ENCODE results near the gene LDB3.

The LDB3 gene

DNA sequence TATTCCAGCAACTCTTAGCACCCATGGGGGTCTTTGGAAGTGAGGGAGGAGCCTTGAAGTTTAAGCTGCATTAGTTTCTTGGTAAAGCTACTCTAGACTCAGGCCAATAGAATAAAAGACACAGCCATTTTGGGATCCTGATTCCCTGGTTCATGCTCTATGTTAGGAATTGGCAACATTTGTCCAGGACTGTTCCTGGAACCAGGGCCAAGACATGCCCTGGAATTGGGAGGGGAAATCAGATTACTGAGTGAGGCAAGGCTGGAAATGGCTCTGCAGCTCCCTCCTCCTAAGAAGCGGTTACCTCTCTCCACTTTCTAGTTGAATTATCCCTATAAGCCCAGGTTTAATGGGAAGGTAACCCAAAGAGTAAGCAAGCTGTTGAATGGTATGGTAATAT is 73.9 kb downstream of the LDB3 start:
- DNase-seq, result no peak

- DNase-seq, result no peak
Observed at GRCh38 chr10:86744067-86744725, 75.9 kb downstream of the LDB3 start.

GRCh38 chr10:86747796-86748581 is 79.7 kb downstream of the LDB3 start:
- no peak for DNase-seq

- no peak for DNase-seq
Observed at GRCh38 chr10:86749854-86750253, 81.5 kb downstream of the LDB3 start.

DNA sequence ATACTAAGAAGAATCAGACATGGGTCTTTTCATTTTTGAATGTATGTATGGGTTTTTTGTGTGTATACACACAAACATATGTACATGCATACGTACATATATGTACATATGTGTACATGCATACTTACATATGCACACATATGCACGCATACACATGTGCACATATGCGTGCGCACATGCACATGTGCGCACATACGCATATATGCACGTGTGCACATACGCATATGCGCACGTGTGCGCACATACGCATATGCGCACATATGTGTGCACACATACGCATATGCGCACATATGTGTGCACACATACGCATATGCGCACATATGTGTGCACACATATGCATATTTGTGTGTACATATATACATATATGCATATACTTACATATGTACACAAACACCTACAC is 83.2 kb downstream of the LDB3 start:
- no peak for DNase-seq

- DNase-seq, result no peak
Observed at GRCh38 chr10:86752311-86752710, 84.0 kb downstream of the LDB3 start.

- DNase-seq, result no peak
Observed at GRCh38 chr10:86753051-86753450, 84.7 kb downstream of the LDB3 start.

DNA sequence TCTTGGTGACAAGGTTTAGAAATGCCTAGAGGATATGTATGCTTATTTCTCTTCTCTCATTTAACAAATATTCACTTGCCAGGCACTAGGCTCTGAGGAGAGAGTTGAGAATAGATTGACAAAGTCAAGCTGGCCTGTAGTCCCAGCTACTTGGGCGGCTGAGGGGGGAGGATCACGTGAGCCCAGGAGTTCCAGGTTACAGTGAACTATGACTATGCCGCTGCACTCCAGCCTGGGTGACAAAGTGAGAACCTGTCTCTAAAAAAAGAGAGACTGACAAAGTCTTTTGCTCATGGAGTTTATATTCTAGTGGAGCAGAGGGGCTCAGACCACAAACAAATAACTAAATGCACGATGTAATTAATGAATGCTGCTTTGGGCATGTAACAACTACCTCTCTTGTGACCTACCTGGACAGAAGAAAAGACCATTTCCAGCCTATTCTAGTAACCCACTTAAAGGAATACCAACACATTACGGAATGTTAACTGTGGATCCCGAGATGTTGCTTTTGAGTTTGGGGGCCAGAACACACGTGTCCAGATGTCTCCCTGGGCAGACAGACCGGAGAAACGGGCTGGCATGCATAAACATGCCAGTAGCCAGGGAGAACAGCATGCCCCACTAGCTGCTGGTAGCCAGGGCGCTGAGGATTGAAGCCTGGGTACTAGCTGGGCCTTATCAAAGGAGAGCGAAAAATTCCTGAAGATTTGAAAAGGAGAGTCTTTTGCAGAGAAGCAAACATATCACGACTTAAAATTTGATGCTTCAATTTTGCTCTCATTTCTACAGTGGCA is 85.5 kb downstream of the LDB3 start:
- DNase-seq, result no peak

GRCh38 chr10:86755454-86755739 is 87.1 kb downstream of the LDB3 start:
- DNase-seq, result no peak

DNA sequence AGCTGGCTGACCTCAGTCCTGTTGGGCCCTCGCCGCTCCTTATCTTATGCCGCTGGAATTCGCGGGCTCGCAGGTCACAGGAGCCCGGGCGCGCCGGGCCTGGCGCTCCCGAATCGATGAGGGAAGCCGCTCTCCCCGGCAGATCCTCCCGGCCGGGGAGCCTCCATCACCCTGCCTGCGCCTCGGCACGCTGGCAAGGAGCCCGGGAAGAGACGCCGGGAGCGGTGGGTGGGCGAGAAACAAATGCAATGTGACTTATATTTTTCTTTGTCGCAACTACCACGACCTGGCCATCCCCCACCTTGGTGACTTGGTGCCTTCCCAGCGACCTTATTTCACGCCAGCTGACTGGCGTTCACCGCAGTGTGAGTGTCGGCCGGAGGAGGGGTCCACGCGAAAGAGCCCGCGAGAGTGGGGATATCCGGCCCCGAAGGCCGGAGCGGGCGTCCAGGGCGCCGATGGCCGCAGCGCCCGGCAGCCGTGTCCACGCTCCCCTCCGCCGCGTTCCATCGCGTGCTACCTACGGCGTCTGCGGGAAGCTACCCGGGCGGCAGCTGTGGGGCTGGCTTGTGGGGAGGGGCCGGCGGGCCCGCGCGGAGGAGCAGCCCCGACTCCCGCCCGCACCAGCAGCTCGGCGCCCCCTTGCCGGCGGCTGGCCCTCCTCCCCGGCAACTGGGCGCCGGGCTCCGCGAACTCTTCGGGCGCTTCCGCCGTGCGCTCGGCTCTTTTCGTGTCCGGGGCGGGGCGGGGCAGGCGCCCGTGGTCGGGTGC is 87.6 kb downstream of the LDB3 start:
- DNase-seq, result no peak

- DNase-seq, result peak; percentile 25
Observed at GRCh38 chr10:86756511-86757112, 88.3 kb downstream of the LDB3 start, which contains the start of gene BMPR1A. TSS of gene BMPR1A (plus strand) at chr10:86756619. CDS start at chr10:86876019, 119,400 bp downstream.

GRCh38 chr10:86757113-86757972 is 89.0 kb downstream of the LDB3 start:
- no peak for DNase-seq

DNA sequence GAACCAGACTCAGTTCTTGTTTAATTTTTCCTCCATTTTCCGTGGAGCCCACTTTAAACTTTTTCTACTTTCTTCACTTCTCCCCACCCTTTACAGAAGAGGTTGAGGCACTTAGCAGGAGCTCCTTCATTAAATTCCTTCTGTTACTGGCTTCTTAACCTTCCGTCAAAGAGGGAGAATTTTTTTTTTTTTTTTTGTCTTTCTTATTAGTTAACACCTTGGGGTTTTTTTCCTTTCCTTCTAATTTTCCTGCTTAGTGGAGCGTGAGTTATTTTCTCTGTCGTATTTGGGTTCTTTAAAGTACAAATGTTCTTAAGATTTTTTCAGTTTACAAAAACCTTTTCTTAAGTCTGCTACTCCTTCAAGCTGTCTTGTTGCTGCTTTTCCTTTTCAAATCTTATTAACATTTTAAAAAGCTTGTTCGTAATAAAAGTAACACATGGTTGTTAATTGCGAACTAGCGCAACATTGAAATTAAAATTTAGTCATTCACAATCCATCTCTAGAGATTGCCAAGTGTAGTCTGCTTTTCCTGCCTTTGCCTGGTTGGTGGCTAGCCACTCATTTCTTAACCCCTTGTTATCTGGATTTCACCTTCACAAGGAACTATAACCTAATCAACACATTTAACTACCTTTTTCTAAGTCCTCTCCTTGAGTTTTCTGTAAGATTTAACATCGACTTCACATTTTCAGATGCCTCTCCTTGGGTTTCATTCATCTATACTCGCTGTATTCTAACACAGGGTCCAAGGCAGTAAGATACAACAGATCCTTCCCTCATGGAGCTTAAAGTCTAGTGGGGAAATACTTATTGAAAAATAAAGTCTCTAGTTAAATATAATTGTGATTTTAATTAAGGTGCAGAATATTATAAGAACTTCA is 90.1 kb downstream of the LDB3 start:
- no peak for DNase-seq

DNA sequence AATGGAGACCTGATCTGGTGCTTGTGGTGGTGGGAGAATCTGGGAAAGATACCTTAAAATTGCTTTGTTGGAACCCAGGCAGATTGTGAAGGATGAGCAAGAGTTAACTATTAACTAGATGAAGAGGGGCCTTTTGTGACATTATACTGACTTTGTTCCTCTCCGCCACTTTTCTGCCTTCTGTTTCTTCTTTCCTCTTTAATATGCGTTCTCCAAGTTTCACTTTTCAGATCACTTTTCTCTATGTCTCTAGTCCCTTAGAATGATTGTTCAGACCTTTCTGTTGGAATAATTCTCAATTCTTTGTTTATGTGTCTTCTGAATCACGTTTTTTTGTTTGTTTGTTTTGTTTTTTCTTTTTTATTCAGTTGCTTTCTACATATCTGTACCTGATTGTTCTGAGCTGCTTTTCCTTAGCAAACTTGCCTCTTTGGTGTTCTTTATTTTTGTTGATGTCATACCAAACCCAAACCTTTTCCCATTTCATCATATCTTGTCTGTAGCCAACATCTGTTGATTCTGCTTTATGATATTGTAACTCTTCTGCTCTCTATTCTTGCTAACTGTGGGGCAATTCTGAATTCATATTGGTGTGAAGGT is 90.9 kb downstream of the LDB3 start:
- no peak for DNase-seq

DNA sequence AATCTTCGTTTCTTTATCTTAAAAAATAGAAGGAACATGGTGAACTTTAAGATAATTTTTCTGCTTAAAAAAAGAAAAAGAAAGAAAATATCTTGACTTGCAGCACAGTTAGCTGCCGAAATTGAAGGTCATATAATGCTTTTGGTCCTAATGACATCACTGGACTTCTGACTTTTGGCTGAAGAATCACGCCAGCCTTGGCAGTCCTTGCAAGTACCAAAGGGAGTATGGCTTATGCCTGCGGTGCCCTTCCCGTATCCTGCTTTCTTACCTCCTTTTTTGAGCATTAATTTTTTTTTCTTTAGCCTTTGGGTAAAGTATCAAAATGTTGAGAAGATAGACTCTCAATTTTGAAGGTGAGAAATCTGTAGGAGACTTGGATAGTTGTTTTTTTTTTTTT is 95.1 kb downstream of the LDB3 start:
- DNase-seq, result no peak

DNA sequence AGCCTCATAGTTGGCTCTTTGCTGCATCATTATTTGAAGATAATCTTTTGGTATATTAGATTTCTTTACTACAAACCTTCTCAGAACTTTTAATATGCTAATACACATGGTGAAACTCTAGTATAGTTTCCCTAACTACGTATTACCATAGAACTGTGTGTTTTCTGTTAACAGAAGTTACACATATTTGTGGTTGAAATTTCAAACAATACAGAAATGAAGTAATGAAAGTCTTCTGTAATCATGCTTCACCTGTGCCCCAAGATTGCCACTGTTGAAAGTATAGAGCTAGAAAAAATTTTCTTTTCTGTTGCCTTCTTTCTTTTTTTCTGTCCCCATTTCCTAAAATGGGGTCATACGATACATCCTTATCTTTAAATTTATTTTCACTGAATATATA is 97.2 kb downstream of the LDB3 start:
- no peak for DNase-seq

DNA sequence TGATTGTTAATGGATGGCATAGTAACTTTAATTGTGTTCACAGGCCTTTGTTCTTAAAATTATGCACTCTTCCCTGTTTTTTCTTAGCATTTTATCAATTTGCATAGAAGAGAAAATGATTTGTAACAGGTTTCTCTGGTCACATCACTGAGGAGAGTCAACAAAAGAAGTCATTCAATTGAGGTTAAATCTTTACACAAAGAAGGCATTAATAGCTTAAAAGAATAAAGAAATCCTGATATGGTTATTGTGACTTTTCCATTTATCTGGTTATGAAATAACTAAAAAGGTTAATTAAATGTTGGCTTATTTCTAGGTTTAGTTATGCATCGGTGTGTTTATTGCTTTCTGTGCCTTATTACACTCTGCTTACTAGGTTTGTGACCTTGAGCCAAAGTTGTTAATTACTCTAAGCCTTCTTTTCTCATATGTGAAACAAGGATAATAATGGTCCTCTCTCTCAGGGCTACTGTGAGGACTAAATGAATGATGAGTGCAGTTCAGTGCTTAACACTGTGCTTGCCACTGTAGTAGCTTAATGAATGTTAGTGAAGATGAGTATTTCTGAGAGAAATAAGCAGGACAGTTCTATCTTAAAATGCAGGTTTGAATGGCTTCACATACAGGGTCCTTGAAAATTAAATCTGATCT is 100.2 kb downstream of the LDB3 start:
- no peak for DNase-seq

- no peak for DNase-seq
Observed at GRCh38 chr10:86769991-86770390, 101.7 kb downstream of the LDB3 start.

GRCh38 chr10:86770412-86770960 is 102.2 kb downstream of the LDB3 start:
- no peak for DNase-seq

Data from NCI-H2029 treated with DMSO at 0.1 percent for 48 hours (cell line).